Omental fat pad (tissue), 4 donors: ENCODE measurements around the gene MRPL40. TPM values are rescaled to one million over a fixed set of nuclear protein-coding genes. Genes with fewer than 3 reads are reported as not detected.

Source experiments
- ATAC-seq: fragments of 150-250 bp; one replicate; pipeline ENCODE4 v1.9.1; 2016; ENCODE audit warnings: mild to moderate bottlenecking, moderate library complexity; ENCODE audit not compliant: low FRiP score
- DNase-seq: peaks from one replicate; pipeline ENCODE4 v3.0.0-alpha.2; 2019; ENCODE audit warnings: low spot score
- total RNA-seq, 4 donors: library from RNA; depleted of rRNA; stranded (reverse); fragments of >200 nt; gene quantifications; one replicate each; pipeline ENCODE4 v1.1.0, GENCODE V29; 2016
- TF ChIP-seq, protein P1 (sequence below), 3 donors: fragments of 450-650 bp; IDR thresholded peaks; one replicate each; pipeline ENCODE4 v1.5.1; 2016 to 2017; ENCODE audit warnings: antibody characterized with exemption in 3 of 3, mild to moderate bottlenecking in 3 of 3, moderate library complexity in 2 of 3

The MRPL40 gene
- total RNA-seq, 4 donors from 2014 or later: 17.3 to 25.9 (median 24.0) TPM

DNA sequence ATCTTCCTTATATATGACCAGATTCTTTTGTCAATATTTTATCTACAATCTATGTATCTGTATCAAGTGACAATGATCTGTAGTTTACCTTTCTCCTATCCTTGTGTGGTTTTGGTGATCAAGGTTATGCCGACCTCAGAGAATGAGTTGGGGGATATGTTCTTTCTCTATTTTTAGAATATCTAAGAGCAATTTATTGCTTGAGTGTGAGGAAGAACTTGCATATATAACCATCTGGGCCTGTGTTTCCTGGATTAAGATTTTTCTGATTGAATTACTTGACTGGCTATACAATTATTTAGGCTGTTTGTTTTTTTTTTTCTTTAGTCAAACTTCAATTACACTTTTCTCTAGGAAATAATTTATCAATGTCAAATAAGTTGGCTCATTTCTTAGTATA is 29.2 kb downstream of the MRPL40 start:
- DNase-seq (no peak), ATAC-seq (no peak)
- TF ChIP-seq, protein P1, sequence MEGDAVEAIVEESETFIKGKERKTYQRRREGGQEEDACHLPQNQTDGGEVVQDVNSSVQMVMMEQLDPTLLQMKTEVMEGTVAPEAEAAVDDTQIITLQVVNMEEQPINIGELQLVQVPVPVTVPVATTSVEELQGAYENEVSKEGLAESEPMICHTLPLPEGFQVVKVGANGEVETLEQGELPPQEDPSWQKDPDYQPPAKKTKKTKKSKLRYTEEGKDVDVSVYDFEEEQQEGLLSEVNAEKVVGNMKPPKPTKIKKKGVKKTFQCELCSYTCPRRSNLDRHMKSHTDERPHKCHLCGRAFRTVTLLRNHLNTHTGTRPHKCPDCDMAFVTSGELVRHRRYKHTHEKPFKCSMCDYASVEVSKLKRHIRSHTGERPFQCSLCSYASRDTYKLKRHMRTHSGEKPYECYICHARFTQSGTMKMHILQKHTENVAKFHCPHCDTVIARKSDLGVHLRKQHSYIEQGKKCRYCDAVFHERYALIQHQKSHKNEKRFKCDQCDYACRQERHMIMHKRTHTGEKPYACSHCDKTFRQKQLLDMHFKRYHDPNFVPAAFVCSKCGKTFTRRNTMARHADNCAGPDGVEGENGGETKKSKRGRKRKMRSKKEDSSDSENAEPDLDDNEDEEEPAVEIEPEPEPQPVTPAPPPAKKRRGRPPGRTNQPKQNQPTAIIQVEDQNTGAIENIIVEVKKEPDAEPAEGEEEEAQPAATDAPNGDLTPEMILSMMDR (IDR thresholded peaks at IDR 0.05): no peak

DNA sequence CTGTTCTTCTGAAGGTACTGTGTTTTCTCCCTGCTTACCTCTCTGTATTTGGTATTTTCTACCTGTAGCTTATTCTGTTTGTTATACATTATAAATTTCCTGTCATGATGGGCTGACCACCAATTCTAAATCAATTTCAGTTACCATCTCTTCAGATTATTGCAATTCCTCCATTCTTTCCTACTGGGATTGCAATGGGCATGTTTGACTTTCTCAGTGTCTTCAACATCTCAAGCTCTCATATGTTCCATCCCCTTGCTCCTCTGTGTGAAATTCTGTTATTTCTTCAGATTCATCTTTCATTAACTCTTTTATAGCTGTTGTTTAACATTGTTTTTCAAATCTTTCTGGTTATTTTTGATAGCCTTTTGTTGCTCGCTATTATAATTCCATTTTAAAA is 30.7 kb downstream of the MRPL40 start:
- DNase-seq: no peak
- no peak for ATAC-seq
- TF ChIP-seq, protein P1 (IDR thresholded peaks at IDR 0.05): no peak

DNA sequence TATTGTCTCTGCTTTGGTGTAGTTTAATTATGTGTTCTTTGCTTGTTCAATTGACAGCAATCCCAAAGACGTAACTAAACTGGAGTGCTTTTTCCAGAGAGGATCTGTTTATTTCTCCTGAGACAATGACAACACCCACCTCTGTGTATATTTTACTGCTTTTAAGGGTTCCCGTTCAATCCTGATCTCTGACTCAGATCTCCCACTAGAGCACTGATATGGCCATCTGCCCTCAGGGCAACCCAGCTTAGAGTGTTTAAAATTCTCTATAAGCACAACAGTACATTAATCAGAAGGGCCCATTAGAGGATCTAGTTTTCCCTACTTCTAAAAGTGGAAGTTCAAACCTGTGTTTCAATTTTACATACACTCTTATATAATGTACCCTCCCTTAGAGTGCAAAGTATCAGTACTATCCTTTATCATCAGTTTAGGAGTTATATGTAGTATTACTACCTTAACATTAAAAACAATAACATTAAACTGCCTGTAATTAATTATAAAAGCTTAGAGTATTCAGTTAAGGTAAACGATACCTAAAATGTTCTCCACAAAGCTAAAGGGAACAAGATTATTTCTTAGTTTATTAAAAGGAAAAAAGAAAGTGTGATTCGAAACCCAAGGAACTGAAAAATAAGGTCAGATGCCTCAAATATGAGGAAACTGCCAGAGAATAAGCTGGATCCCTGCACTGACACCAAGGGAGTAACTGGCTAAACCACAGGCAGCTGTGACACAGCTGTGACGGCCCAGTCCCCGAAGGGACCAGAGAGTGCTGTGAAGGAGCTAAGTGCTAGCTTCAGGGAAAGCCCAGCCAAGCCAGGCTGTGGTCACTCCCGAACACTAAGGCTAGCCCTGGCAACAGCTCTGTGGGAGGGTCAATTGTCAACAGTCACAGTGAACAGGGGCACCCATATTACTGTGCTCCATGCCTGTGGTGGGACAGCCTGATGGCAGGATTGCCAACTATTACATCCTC is 31.4 kb downstream of the MRPL40 start:
- ATAC-seq (no peak), DNase-seq (no peak)
- TF ChIP-seq, protein P1 (IDR thresholded peaks at IDR 0.05): no peak

DNA sequence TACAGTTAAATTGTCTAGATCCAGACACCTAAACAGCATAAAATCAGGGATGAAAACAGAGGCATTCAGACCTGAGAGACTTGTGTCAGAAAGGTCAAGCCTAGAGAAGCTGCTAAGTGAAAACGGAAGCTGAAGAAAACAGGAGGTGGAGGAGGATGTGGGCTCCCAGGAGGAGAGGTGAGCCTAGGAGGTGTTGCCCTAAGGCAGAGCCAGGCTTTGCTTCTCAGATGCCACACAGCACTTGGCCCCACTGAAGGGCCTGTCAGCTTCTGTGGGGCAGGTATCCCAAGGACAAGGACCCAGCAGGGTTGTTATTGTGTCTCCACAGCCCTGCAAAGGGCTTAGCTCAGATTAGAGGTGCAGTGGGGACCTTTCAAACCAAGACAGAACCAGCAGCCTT is 32.2 kb downstream of the MRPL40 start:
- no peak for DNase-seq
- no peak for ATAC-seq
- TF ChIP-seq, protein P1 (IDR thresholded peaks at IDR 0.05): no peak

DNA sequence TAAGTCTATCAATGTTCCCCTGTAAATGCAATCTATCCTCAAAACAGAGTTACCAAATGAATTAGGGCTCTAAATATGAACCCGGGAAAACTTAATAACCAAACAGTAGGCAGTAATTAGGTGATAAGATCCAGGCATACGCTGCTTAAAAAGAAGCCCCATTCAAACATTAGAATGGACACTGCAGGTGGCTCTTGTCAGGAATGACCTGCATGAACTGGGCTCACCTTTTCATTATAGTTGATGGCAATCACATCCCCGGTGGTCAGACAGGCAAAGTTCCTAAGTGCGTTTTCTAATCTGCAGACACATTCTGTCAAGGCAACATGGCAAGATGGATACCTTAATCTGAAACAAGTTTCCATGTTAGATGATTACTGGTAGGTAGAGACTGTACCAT is 32.6 kb downstream of the MRPL40 start:
- ATAC-seq (no peak), DNase-seq (no peak)

DNA sequence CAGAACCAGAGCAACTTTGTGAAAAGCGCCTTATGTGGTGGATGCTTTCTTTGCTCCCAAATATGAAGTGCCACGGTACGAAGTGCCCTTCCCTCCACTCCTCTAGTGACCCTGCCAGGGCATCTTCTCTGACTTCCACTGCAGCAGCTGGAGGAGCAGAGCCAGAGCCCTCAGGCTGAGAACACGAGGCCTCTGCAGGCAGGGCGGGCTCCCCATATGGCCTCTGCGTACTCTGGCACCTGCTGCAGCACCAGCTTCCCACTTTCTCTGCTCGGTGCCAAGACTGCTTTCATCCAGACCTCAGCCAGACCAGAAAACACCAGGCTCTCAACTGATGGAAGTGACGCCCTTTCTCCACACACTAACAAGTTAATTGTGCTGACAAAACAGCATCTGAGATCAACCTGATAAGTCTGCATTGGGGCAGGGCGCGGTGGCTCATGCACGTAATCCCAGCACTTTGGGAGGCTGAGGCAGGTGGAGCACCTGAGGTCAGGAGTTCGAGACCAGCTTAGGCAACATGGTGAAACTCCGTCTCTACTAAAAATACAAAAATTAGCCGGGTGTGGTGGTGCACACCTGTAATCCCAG is 33.9 kb downstream of the MRPL40 start:
- no peak for DNase-seq
- TF ChIP-seq, protein P1 (IDR thresholded peaks at IDR 0.05): no peak
- ATAC-seq: no peak

More for the DNA sequence above, 32.6 kb downstream of the MRPL40 start:
- TF ChIP-seq, protein P1 (IDR thresholded peaks at IDR 0.05): no peak
